Measurements from ENCODE around the gene ASXL2. TPM values are rescaled to one million over a fixed set of nuclear protein-coding genes. Genes with fewer than 3 reads are reported as not detected.

ASXL2 gene
- 1 to 10 TPM; 6.6 to 8.3 TPM for total RNA-seq

DNA sequence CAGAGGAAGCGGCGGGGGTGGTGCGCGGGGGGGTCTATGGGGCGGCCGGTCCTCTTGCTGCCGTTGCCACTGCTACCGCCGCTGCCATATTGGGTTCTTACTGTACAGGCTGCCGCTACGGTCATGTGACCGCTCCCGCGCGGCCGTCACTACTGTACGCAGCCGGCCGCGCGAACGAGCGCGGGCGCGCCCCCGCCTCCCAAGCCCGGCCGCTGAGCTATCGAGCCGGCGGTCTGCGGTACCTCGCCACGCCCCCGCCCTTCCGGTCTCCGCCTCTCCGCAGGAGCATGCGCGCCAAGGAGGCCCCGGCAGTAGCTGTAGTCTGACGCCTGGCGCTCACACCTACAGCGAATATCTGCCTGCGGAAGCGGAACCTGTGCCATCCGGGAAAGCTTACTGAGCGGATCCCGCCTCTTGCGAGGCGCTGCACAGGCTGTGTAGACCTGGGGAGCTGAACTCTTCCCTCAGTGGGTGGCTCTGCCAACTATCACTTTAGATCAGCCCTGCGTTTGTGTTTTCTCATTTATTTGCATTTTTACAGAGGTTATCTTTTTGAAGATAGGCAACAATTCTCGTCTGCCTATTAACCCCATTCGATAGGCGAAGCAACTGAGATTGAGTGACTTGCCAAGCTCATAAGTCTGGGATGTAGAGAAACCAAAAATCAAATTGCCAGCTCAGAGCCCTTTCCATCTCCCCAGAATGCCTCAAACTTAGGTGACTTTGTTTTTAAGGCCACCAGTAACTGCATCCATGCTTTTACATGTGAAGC is at the start of gene ASXL2:
Gene ASXL2, minus strand, starts transcription at position 127 of the 772 bp plus-strand sequence. CDS start 265 bp downstream, outside the sequence.
- peak within 1 kb of the TSS; percentile 65 to 96 (median 84) for H3K27ac ChIP-seq
- H3K9me3 ChIP-seq = no peaks in the 10 kb centered on the region
- peaks cover 18% of the 10 kb centered on the region for H3K4me1 ChIP-seq
- ATAC-seq (peak; percentile 98), DNase-seq (peak; percentile 98 to 99 (median 99))
- WGBS, 2 donors = 1% methylated on average over 12 to 56 of the region's 56 CpGs
- H3K4me3 ChIP-seq = peak within 1 kb of the TSS; percentile 42 to 96
- TF ChIP-seq, protein P1, sequence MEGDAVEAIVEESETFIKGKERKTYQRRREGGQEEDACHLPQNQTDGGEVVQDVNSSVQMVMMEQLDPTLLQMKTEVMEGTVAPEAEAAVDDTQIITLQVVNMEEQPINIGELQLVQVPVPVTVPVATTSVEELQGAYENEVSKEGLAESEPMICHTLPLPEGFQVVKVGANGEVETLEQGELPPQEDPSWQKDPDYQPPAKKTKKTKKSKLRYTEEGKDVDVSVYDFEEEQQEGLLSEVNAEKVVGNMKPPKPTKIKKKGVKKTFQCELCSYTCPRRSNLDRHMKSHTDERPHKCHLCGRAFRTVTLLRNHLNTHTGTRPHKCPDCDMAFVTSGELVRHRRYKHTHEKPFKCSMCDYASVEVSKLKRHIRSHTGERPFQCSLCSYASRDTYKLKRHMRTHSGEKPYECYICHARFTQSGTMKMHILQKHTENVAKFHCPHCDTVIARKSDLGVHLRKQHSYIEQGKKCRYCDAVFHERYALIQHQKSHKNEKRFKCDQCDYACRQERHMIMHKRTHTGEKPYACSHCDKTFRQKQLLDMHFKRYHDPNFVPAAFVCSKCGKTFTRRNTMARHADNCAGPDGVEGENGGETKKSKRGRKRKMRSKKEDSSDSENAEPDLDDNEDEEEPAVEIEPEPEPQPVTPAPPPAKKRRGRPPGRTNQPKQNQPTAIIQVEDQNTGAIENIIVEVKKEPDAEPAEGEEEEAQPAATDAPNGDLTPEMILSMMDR (IDR thresholded peaks at IDR 0.05) = peak in 4 of 7 experiments; percentile 13 to 38 (median 24)
- peak; percentile 79 to 90 (median 82) for TF ChIP-seq POLR2A (IDR thresholded peaks at IDR 0.05)
- H3K36me3 ChIP-seq (replicated peaks in 1 of 2; ENCODE audit: insufficient read depth in 1 of 2, low read depth in 2 of 2) = no peaks in the 10 kb centered on the region
- intact Hi-C loops (cut with DNase I) = no loop called here
- H3K27me3 ChIP-seq = no peaks in the 10 kb centered on the region

DNA sequence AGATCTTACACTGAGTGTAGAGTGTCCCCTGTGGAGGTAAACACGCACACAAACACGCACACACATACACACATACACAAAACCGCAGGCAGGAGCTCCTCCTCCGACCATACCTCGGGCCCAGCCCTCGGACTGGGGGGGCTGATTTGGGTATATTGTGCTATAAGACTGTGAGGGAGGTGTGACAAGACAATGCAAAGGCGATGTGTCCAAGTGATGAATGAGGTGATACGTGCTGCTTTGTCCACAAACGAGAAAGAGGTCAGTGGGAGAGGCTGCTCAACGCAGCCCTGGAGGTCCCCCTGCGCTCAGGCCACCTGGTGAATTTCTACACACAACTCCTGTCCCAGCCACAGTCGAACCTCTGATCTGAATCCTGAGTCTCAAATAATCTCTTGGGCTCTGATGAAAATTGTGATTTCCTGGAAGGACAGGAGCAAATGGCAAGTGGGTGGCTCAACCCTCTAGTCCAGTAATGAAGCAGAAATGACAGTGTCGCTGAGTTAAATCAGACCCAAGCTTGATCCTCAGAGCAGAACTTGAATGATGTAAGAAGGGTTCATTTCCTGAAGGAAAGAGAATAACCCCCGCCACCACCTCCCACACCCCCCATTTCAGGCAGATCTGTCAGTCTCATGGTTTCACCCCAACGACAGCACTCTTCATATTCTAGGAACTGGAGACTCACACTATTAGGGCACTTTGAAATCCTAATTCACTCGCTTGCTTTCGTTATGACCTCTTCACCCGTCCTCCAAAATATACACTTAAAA is 48.9 kb upstream of the ASXL2 start:
- ATAC-seq (no peak), DNase-seq (no peak)
- intact Hi-C loops (cut with DNase I) = no loop called here
- H3K4me3 ChIP-seq = no peak overlapping the region
- no peaks in the 10 kb centered on the region for H3K27me3 ChIP-seq
- 71 to 76% methylated on average over 18 of the region's 18 CpGs for WGBS, 2 donors
- no peak for TF ChIP-seq POLR2A (IDR thresholded peaks at IDR 0.05)
- TF ChIP-seq, protein P1 (IDR thresholded peaks at IDR 0.05) = no peak
- H3K36me3 ChIP-seq (replicated peaks in 1 of 2; ENCODE audit: insufficient read depth in 1 of 2, low read depth in 2 of 2) = no peaks in the 10 kb centered on the region
- no peak overlapping the region for H3K27ac ChIP-seq
- H3K9me3 ChIP-seq = no peaks in the 10 kb centered on the region
- no peaks in the 10 kb centered on the region for H3K4me1 ChIP-seq

DNA sequence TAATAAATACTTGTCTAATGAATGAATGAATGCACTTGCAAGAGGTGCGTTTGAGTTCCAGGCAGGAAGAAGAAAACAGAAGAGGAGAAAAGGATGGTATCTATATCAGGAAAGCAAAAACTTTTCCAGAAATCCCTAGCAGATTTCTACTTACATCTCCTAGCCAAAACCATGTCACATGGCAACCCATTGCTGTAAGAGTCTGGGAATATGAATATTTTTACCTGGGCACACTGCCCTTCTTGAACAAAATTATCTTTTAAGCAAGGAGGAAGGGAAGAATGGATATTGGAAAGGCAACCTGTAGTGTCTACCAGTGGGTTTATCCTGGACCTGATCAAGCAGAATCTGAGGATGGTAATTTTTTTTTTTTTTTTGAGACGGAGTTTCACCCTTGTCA is 44.2 kb upstream of the ASXL2 start:
- 74 to 80% methylated on average over 2 of the region's 2 CpGs for WGBS, 2 donors
- DNase-seq (no peak), ATAC-seq (no peak)
- H3K27me3 ChIP-seq = no peaks in the 10 kb centered on the region
- no peak overlapping the region for H3K4me3 ChIP-seq
- no peaks in the 10 kb centered on the region for H3K36me3 ChIP-seq (replicated peaks in 1 of 2; ENCODE audit: insufficient read depth in 1 of 2, low read depth in 2 of 2)
- no peak overlapping the region for H3K27ac ChIP-seq
- intact Hi-C loops (cut with DNase I) = no loop called here
- H3K9me3 ChIP-seq = no peaks in the 10 kb centered on the region
- TF ChIP-seq, protein P1 (IDR thresholded peaks at IDR 0.05) = no peak
- TF ChIP-seq POLR2A (IDR thresholded peaks at IDR 0.05) = no peak
- H3K4me1 ChIP-seq = no peaks in the 10 kb centered on the region

DNA sequence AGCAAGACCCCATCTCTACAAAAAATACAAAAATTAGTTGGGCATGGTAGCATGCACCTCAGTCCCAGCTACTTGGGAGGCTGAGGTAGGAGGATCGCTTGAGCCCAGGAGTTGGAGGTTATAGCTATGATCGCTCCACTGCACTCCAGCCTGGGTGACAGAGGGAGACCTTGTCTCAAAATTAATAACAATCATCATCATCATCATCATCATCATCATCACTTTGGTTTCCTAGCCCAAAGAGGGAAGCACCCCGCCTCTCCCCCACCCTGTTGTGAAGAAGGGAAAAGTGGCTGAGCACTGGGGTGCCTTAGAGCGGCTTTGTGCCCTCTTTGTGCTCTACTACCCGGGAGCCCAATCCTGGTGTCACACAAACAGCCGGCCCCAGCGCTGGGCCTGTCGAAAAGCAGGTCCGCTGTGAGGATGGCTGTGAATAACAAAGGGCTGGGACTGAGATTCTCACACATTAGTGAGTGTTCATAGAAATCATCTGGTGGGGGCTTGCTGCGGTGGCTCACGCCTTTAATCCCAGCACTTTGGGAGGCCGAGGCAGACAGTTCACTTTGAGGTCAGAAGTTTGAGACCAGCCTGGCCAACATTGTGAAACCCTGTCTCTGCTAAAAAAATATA is 42.6 kb upstream of the ASXL2 start:
- Histone ChIP-seq H3K9me3 (no peaks in the 10 kb centered on the region), H3K36me3 (replicated peaks in 1 of 2; ENCODE audit: insufficient read depth in 1 of 2, low read depth in 2 of 2) (no peaks in the 10 kb centered on the region), H3K27me3 (no peaks in the 10 kb centered on the region), H3K4me3 (no peak overlapping the region), H3K4me1 (no peaks in the 10 kb centered on the region), H3K27ac (no peak overlapping the region)
- WGBS, 2 donors = 76 to 82% methylated on average over 10 to 12 of the region's 12 CpGs
- no peak for TF ChIP-seq POLR2A (IDR thresholded peaks at IDR 0.05)
- TF ChIP-seq, protein P1 (IDR thresholded peaks at IDR 0.05) = no peak
- ATAC-seq (no peak), DNase-seq (no peak)
- intact Hi-C loops (cut with DNase I) = no loop called here

Measured in body of pancreas (tissue), 4 donors.